Thoracic aorta (tissue), 2 donors: ENCODE measurements around the gene TAS2R14. TPM values are rescaled to one million over a fixed set of nuclear protein-coding genes. Genes with fewer than 3 reads are reported as not detected.

Experiments used
- ATAC-seq: fragments of 150-250 bp; one replicate; pipeline ENCODE4 v1.8.0; 2017; ENCODE audit warnings: low read depth; ENCODE audit not compliant: insufficient number of reproducible peaks, low FRiP score
- DNase-seq: peaks from one replicate; pipeline ENCODE4 v3.0.0-alpha.2; 2020; ENCODE audit warnings: low spot score
- H3K27ac ChIP-seq, 2 donors: fragments of 200-600 bp; sonication (generic); 1 replicate in 1 of 2; 2 replicates in 1 of 2; pipeline ENCODE4 v1.5.1; 2016; ENCODE audit warnings: mild to moderate bottlenecking in 2 of 2, moderate library complexity in 2 of 2
- H3K27me3 ChIP-seq: fragments of 200-600 bp; sonication (generic); replicated peaks from 2 replicates; pipeline ENCODE4 v1.6.0; 2016; ENCODE audit warnings: mild to moderate bottlenecking; ENCODE audit not compliant: insufficient read depth
- H3K36me3 ChIP-seq: fragments of 200-600 bp; sonication (generic); one replicate; pipeline ENCODE4 v1.5.1; 2016
- H3K4me1 ChIP-seq, 2 donors: fragments of 200-600 bp; sonication (generic); 1 replicate in 1 of 2; 2 replicates in 1 of 2; pipeline versions ENCODE4 v1.5.1 to v1.6.0; 2016; ENCODE audit warnings: low read depth in 2 of 2, mild to moderate bottlenecking in 1 of 2; ENCODE audit not compliant: control insufficient read depth in 1 of 2
- H3K4me3 ChIP-seq: fragments of 200-600 bp; sonication (generic); 2 replicates; pipeline ENCODE4 v1.5.1; 2016; ENCODE audit warnings: mild to moderate bottlenecking
- H3K9me3 ChIP-seq: fragments of 200-600 bp; sonication (generic); 2 replicates; pipeline ENCODE4 v1.5.1; 2016
- total RNA-seq, 2 donors: library from RNA; depleted of rRNA; stranded (reverse); fragments of >200 nt; gene quantifications; one replicate each; pipeline versions ENCODE4 v1.1.0 to v1.2.3, GENCODE V29; 2016
- TF ChIP-seq, protein P1 (sequence below): fragments of 200-600 bp; sonication (generic); IDR thresholded peaks from one replicate; pipeline ENCODE4 v1.5.1; 2019; ENCODE audit warnings: antibody characterized with exemption

TAS2R14 gene
- total RNA-seq, 2 donors from 2014 or later: 1.9 to 5.4 TPM

DNA sequence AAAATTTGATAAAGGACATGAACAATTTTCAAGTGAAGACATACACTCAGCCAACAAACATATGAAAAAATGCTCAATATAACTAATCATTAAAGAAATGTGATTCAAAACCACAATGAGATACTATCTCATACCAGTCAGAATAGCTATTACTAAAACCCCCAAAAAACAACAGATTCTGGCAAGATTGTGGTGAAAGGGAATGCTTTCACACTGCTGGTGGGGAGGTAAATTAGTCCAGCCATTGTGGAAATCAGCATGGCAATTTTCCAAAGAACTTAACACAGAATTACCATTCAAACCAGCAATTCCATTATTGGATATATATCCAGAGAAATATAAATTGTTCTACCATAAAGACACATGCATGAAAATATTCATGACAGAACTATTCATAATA, 18.7 kb upstream of the TAS2R14 start:
- DNase-seq (no peak), ATAC-seq (no peak)
- TF ChIP-seq, protein P1, sequence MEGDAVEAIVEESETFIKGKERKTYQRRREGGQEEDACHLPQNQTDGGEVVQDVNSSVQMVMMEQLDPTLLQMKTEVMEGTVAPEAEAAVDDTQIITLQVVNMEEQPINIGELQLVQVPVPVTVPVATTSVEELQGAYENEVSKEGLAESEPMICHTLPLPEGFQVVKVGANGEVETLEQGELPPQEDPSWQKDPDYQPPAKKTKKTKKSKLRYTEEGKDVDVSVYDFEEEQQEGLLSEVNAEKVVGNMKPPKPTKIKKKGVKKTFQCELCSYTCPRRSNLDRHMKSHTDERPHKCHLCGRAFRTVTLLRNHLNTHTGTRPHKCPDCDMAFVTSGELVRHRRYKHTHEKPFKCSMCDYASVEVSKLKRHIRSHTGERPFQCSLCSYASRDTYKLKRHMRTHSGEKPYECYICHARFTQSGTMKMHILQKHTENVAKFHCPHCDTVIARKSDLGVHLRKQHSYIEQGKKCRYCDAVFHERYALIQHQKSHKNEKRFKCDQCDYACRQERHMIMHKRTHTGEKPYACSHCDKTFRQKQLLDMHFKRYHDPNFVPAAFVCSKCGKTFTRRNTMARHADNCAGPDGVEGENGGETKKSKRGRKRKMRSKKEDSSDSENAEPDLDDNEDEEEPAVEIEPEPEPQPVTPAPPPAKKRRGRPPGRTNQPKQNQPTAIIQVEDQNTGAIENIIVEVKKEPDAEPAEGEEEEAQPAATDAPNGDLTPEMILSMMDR: no peak
- Histone ChIP-seq H3K27ac (no peak overlapping the region), H3K9me3 (no peaks in the 10 kb centered on the region), H3K4me3 (no peak overlapping the region), H3K4me1 (peaks cover 0 to 5% of the 10 kb centered on the region in 2 donors), H3K36me3 (no peaks in the 10 kb centered on the region), H3K27me3 (no peaks in the 10 kb centered on the region)

- peaks cover 0 to 7% of the 10 kb centered on the region in 2 donors for H3K4me1 ChIP-seq
- no peaks in the 10 kb centered on the region for H3K9me3 ChIP-seq
- H3K36me3 ChIP-seq: no peaks in the 10 kb centered on the region
- ATAC-seq (no peak), DNase-seq (no peak)
- TF ChIP-seq, protein P1: no peak
- no peak overlapping the region for H3K4me3 ChIP-seq
- no peaks in the 10 kb centered on the region for H3K27me3 ChIP-seq
- no peak overlapping the region for H3K27ac ChIP-seq
Measured at GRCh38 chr12:10956085-10956484, 17.0 kb upstream of the TAS2R14 start.

GRCh38 chr12:10952645-10953044, 13.6 kb upstream of the TAS2R14 start:
- TF ChIP-seq, protein P1: no peak
- Histone ChIP-seq H3K27ac (no peak overlapping the region), H3K9me3 (no peaks in the 10 kb centered on the region), H3K27me3 (no peaks in the 10 kb centered on the region), H3K4me3 (no peak overlapping the region), H3K4me1 (peaks cover 0 to 7% of the 10 kb centered on the region in 2 donors), H3K36me3 (no peaks in the 10 kb centered on the region)
- ATAC-seq (no peak), DNase-seq (no peak)

DNA sequence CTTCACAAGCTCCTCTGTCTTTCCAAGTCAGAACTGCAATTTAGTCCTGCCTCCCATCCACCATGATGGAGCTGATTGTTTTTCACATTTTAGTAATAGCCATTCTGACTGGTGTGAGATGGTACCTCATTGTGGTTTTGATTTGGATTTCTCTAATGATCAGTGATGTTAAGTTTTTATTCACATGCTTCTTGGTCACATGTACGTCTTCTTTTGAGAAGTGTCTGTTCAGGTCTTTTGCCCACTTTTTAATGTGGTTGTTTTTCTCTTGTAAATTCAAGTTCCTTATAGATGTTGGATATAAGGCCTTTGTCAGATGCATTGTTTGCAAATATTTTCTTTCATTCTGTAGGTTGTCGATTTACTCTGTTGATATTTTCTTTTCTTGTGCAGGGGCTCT, 4.1 kb upstream of the TAS2R14 start:
- Histone ChIP-seq H3K9me3 (no peaks in the 10 kb centered on the region), H3K36me3 (no peaks in the 10 kb centered on the region), H3K27ac (no peak overlapping the region), H3K27me3 (no peaks in the 10 kb centered on the region), H3K4me1 (no peaks in the 10 kb centered on the region), H3K4me3 (no peak overlapping the region)
- ATAC-seq: no peak
- TF ChIP-seq, protein P1: no peak
- no peak for DNase-seq

- H3K36me3 ChIP-seq: no peaks in the 10 kb centered on the region
- DNase-seq (no peak), ATAC-seq (no peak)
- H3K27me3 ChIP-seq: no peaks in the 10 kb centered on the region
- no peaks in the 10 kb centered on the region for H3K9me3 ChIP-seq
- H3K4me1 ChIP-seq: no peaks in the 10 kb centered on the region
- no peak overlapping the region for H3K4me3 ChIP-seq
- TF ChIP-seq, protein P1: no peak
- H3K27ac ChIP-seq: no peak overlapping the region
Measured at GRCh38 chr12:10941916-10942607, 3.0 kb upstream of the TAS2R14 start.
